NCI-H2227 treated with DMSO at 0.1 percent for 48 hours (cell line): ENCODE measurements around the gene MIER1.
"Not testable (repeated sequence)": the region's sequence is repeated elsewhere in the genome, so short reads cannot be mapped to it uniquely, and the experiment has no call there.

ENCODE experiments used
- DNase-seq: peaks from one replicate; lab custom pipeline; 2025; lab: John Stamatoyannopoulos, UW

The MIER1 gene

GRCh38 chr1:66938613-66939012 is 13.8 kb downstream of the MIER1 start:
- DNase-seq, result no peak

- no peak for DNase-seq
Observed at GRCh38 chr1:66940981-66941380, 16.2 kb downstream of the MIER1 start.

- DNase-seq, result no peak
Observed at GRCh38 chr1:66943361-66943969, 18.7 kb downstream of the MIER1 start.

GRCh38 chr1:66944330-66945274 is 19.8 kb downstream of the MIER1 start:
- no peak for DNase-seq

- no peak for DNase-seq
Observed at GRCh38 chr1:66945316-66945715, 20.5 kb downstream of the MIER1 start.

GRCh38 chr1:66947267-66947666 is 22.5 kb downstream of the MIER1 start:
- no peak for DNase-seq

GRCh38 chr1:66951513-66951912 is 26.7 kb downstream of the MIER1 start:
- no peak for DNase-seq

GRCh38 chr1:66954208-66954607 is 29.4 kb downstream of the MIER1 start:
- no peak for DNase-seq

GRCh38 chr1:66957938-66958337 is 33.1 kb downstream of the MIER1 start:
- DNase-seq, result no peak

GRCh38 chr1:66966188-66966873 is 41.5 kb downstream of the MIER1 start:
- DNase-seq, result not testable (repeated sequence)

GRCh38 chr1:66968574-66968973 is 43.8 kb downstream of the MIER1 start:
- no peak for DNase-seq

- DNase-seq, result no peak
Observed at GRCh38 chr1:66978201-66978600, 53.4 kb downstream of the MIER1 start.

- not testable (repeated sequence) for DNase-seq
Observed at GRCh38 chr1:66979621-66980020, 54.8 kb downstream of the MIER1 start.

- DNase-seq, result no peak
Observed at GRCh38 chr1:66980745-66981367, 56.1 kb downstream of the MIER1 start.

GRCh38 chr1:66981679-66982078 is 56.9 kb downstream of the MIER1 start:
- DNase-seq, result peak; percentile 55

- no peak for DNase-seq
Observed at GRCh38 chr1:66982561-66983260, 57.9 kb downstream of the MIER1 start.

GRCh38 chr1:66984491-66984890 is 59.7 kb downstream of the MIER1 start:
- no peak for DNase-seq

GRCh38 chr1:66985835-66986234 is 61.0 kb downstream of the MIER1 start:
- no peak for DNase-seq

GRCh38 chr1:66993076-66993475 is 68.3 kb downstream of the MIER1 start:
- DNase-seq, result no peak

GRCh38 chr1:66996018-66996682 is 71.4 kb downstream of the MIER1 start:
- DNase-seq, result peak; percentile 44

GRCh38 chr1:66998972-66999371 is 74.2 kb downstream of the MIER1 start:
- no peak for DNase-seq
